Adrenal gland (tissue), 12 donors: ENCODE measurements around the gene DCTN2. TPM values are rescaled to one million over a fixed set of nuclear protein-coding genes. Genes with fewer than 3 reads are reported as not detected.

Source experiments
- DNase-seq, 7 donors: peaks; one replicate each; pipeline ENCODE4 v3.0.0-alpha.2; 2019 to 2020
- H3K27ac ChIP-seq, 5 donors: fragments of 200-600 bp; sonication (generic) in 4 of 5; 1 replicate in 3 of 5; 2 replicates in 2 of 5; pipeline versions ENCODE4 v1.5.1 to v1.8.0; 2016 to 2020; ENCODE audit warnings: mild to moderate bottlenecking in 1 of 5
- H3K27me3 ChIP-seq: fragments of 200-600 bp; 2 replicates; pipeline ENCODE4 v1.8.0; 2021
- H3K36me3 ChIP-seq, 2 donors: fragments of 200-600 bp; replicated peaks in 1 of 2; 1 replicate in 1 of 2; 2 replicates in 1 of 2; pipeline versions ENCODE4 v1.5.1 to v1.8.0; 2018 to 2022
- H3K4me1 ChIP-seq, 2 donors: fragments of 200-600 bp; replicated peaks in 1 of 2; 1 replicate in 1 of 2; 2 replicates in 1 of 2; pipeline versions ENCODE4 v1.5.1 to v1.8.0; 2018 to 2021
- H3K4me3 ChIP-seq, 4 donors: fragments of 200-600 bp; sonication (generic) in 3 of 4; one replicate each; pipeline ENCODE4 v1.5.1; 2016 to 2018
- H3K9me3 ChIP-seq, 3 donors: fragments of 200-600 bp; sonication (generic) in 1 of 3; replicated peaks in 1 of 3; 1 replicate in 2 of 3; 2 replicates in 1 of 3; pipeline versions ENCODE4 v1.5.1 to v1.8.0; 2016 to 2021
- CTCF ChIP-seq, 6 experiments: fragments of 450-650 bp in 4 of 6; fragments of 200-600 bp in 2 of 6; sonication (generic) in 1 of 6; IDR thresholded peaks; 1 replicate in 5 of 6; 2 replicates in 1 of 6; pipeline versions ENCODE4 v1.5.1 to v1.8.0; 2016 to 2021; ENCODE audit warnings: antibody characterized with exemption in 6 of 6, mild to moderate bottlenecking in 2 of 6, moderate library complexity in 1 of 6
- POLR2A ChIP-seq, 2 donors: fragments of 450-650 bp; IDR thresholded peaks; one replicate each; pipeline ENCODE4 v1.6.1; 2017; ENCODE audit warnings: antibody characterized with exemption in 2 of 2, mild to moderate bottlenecking in 2 of 2, moderate library complexity in 1 of 2
- WGBS, 4 donors: extraction: QIAGEN DNeasy Blood & Tissue Kit in 2 of 4; methylation state at CpG; one replicate each; pipeline versions ENCODE4 v1.1.5 to v1.1.7; 2013 to 2017; 5-methylcytosine and 5-hydroxymethylcytosine counted together
- intact Hi-C, 2 donors: fragments of 100-400 bp; cut with DNase I; formaldehyde crosslinking; loops; one replicate each; pipeline versions ENCODE4 v1.14.1 to v1.15.0; 2022 to 2023
- polyA plus RNA-seq, 3 donors: library from polyadenylated mRNA; stranded (reverse); fragments of 200-250 nt in 2 of 3; fragments of 350-450 nt in 1 of 3; fragmentation: Illumina TruSeq in 1 of 3; extraction: RNeasy Lipid Tissue Mini Kit (QIAGEN cat#74804) in 1 of 3; gene quantifications; one replicate each; pipeline ENCODE4 v1.2.3, GENCODE V29; 2013 to 2014
- total RNA-seq, 9 donors: library from RNA; depleted of rRNA in 4 of 9; stranded (reverse); fragments of >200 nt in 4 of 9; fragments of 120-200 nt in 1 of 9; fragmentation: NEBNext Ultra II Directional in 1 of 9; extraction: Animal tissue kit (Norgen Biotek cat#: 25700) in 1 of 9; gene quantifications; one replicate each; pipeline versions ENCODE4 v1.1.0 to v1.2.4, GENCODE V29; 2013 to 2023
- donor health status: healthy with polysubstance abuse.
- donor health status: Bipolar disorder and iron deficiency.
- donor health status: DM: yes; HTN: yes; CAD: no.
- donor health status: DM: no; HTN: no; CAD: no.
- donor health status: DM: no; HTN: no; CAD: no.
- donor health status: DM: yes; HTN: yes; CAD: no.

Gene DCTN2
- total and polyA plus RNA-seq, 12 donors, result 81.2 to 238 (median 135) TPM

GRCh38 chr12:57586832-57587429 is 39.9 kb upstream of the DCTN2 start:
- TF ChIP-seq CTCF (IDR thresholded peaks at IDR 0.05) (no peak), POLR2A (IDR thresholded peaks at IDR 0.05) (no peak)
- H3K27ac ChIP-seq, result no peak overlapping the region
- DNase-seq, result no peak
- 73 to 86% (median 81%) methylated on average over 3 of the region's 3 CpGs for WGBS, 4 donors
- intact Hi-C loops, result no loop called here
- peaks cover 2% of the 10 kb centered on the region for H3K27me3 ChIP-seq
- H3K9me3 ChIP-seq, result no peaks in the 10 kb centered on the region
- peaks cover 5 to 9% of the 10 kb centered on the region in 2 donors for H3K4me1 ChIP-seq
- no peak overlapping the region for H3K4me3 ChIP-seq
- no peaks in the 10 kb centered on the region for H3K36me3 ChIP-seq

- no peak overlapping the region for H3K4me3 ChIP-seq
- H3K9me3 ChIP-seq, result no peaks in the 10 kb centered on the region
- 80 to 90% (median 86%) methylated on average over 3 of the region's 3 CpGs for WGBS, 4 donors
- H3K27ac ChIP-seq, result no peak overlapping the region
- intact Hi-C loops, result no loop called here
- H3K4me1 ChIP-seq, result peaks cover 0 to 5% of the 10 kb centered on the region in 2 donors
- DNase-seq, result no peak
- H3K27me3 ChIP-seq, result peaks cover 5% of the 10 kb centered on the region
- H3K36me3 ChIP-seq, result no peaks in the 10 kb centered on the region
- TF ChIP-seq POLR2A (IDR thresholded peaks at IDR 0.05), result no peak
These were observed 39.1 kb upstream of the DCTN2 start for GRCh38 chr12:57586128-57586527.

- H3K9me3 ChIP-seq, result no peaks in the 10 kb centered on the region
- H3K4me1 ChIP-seq, result no peaks in the 10 kb centered on the region
- peaks cover 5% of the 10 kb centered on the region for H3K27me3 ChIP-seq
- no peak overlapping the region for H3K27ac ChIP-seq
- H3K4me3 ChIP-seq, result no peak overlapping the region
- intact Hi-C loops, result no loop called here
- TF ChIP-seq CTCF (IDR thresholded peaks at IDR 0.05), result no peak
- no peak for TF ChIP-seq POLR2A (IDR thresholded peaks at IDR 0.05)
- DNase-seq, result no peak
- 60 to 91% (median 80%) methylated on average over 2 of the region's 2 CpGs for WGBS, 4 donors
- H3K36me3 ChIP-seq, result no peaks in the 10 kb centered on the region
These were observed 38.2 kb upstream of the DCTN2 start for GRCh38 chr12:57585156-57585555.

GRCh38 chr12:57584690-57585089 is 37.7 kb upstream of the DCTN2 start:
- DNase-seq, result no peak
- no peaks in the 10 kb centered on the region for H3K4me1 ChIP-seq
- TF ChIP-seq POLR2A (IDR thresholded peaks at IDR 0.05) (no peak), CTCF (IDR thresholded peaks at IDR 0.05) (no peak)
- H3K36me3 ChIP-seq, result no peaks in the 10 kb centered on the region
- no peaks in the 10 kb centered on the region for H3K9me3 ChIP-seq
- intact Hi-C loops, result no loop called here
- no peak overlapping the region for H3K27ac ChIP-seq
- H3K4me3 ChIP-seq, result no peak overlapping the region
- H3K27me3 ChIP-seq, result peaks cover 5% of the 10 kb centered on the region

GRCh38 chr12:57584050-57584449 is 37.1 kb upstream of the DCTN2 start:
- H3K36me3 ChIP-seq, result no peaks in the 10 kb centered on the region
- TF ChIP-seq CTCF (IDR thresholded peaks at IDR 0.05) (no peak), POLR2A (IDR thresholded peaks at IDR 0.05) (no peak)
- peaks cover 5% of the 10 kb centered on the region for H3K27me3 ChIP-seq
- no peak overlapping the region for H3K4me3 ChIP-seq
- no peak for DNase-seq
- intact Hi-C loops, result no loop called here
- no peak overlapping the region for H3K27ac ChIP-seq
- 88 to 100% (median 93%) methylated on average over 2 of the region's 2 CpGs for WGBS, 4 donors
- no peaks in the 10 kb centered on the region for H3K4me1 ChIP-seq
- H3K9me3 ChIP-seq, result no peaks in the 10 kb centered on the region
